Measurements from ENCODE around the gene GPR21. TPM values are rescaled to one million over a fixed set of nuclear protein-coding genes. Genes with fewer than 3 reads are reported as not detected.

Gene GPR21
- total and polyA plus RNA-seq, 2 of the 13 experiments (the other 11 are each of a cell fraction or from before 2014, with no cell fraction given) = 0.29 to 0.32 TPM

DNA sequence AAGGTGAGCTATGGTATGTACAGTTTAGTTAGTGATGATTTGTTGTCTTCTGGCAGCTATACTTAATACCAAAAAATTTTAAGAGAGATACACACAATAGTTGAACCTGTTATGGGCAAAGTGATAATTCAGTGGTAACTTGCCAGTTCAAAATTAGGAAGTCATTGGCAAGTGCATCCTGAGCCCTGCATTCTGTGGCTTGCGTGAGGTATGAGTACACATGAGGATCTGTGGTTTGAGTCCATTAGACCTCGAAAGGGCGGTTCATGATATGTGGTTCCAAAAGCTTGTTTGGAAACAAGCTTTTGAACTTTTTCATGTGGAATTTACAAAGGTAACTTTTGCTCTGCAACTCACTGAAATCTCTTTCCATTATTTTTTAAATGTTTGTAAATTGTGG is 47.0 kb downstream of the GPR21 start:
- no peak overlapping the region for H2AFZ ChIP-seq (ENCODE audit: low read length)
- no peaks in the 10 kb centered on the region for H3K27me3 ChIP-seq (ENCODE audit: control insufficient read depth in 1 of 2, insufficient read depth in 2 of 2, low read length in 2 of 2)
- 90% methylated on average over 3 of the region's 3 CpGs for WGBS (ENCODE audit: low lambda C conversion rate)
- intact Hi-C loops (cut with micrococcal nuclease; ENCODE audit: unreplicated experiment) = loop anchor here (10.0 kb wide), 1 partner anchor 244 kb away; no protein-coding TSS in a partner anchor
- peaks cover 8 to 56% of the 10 kb centered on the region in 2 experiments for H3K36me3 ChIP-seq (replicated peaks in 1 of 2; ENCODE audit: control insufficient read depth in 1 of 2, insufficient read depth in 2 of 2, low read length in 2 of 2)
- in situ Hi-C loops (cut with HindIII; ENCODE audit: extremely low pct_ligation_motif_present, low pct_unique_long_range_greater_than_20kb) = loop anchor here (5.0 kb wide), 2 partner anchors 147 to 272 kb away; no protein-coding TSS in a partner anchor
- H3K27ac ChIP-seq (ENCODE audit: extremely low read length, insufficient read depth, low read length) = no peak overlapping the region
- TF ChIP-seq GZF1 (CRISPR knock-in tag; IDR thresholded peaks at IDR 0.05) = no peak
- TF ChIP-seq YEATS2 (CRISPR knock-in tag; IDR thresholded peaks at IDR 0.05; ENCODE audit: borderline replicate concordance) = no peak
- no peak for TF ChIP-seq MAF1 (CRISPR knock-in tag; IDR thresholded peaks at IDR 0.05; ENCODE audit: borderline replicate concordance)
- TF ChIP-seq ZNF430 (CRISPR knock-in tag; IDR thresholded peaks at IDR 0.05) = no peak
- TF ChIP-seq CCDC6 (CRISPR knock-in tag; IDR thresholded peaks at IDR 0.05) = no peak
- TF ChIP-seq ZKSCAN1 (IDR thresholded peaks at IDR 0.05; ENCODE audit: low read length) = no peak
- no peak for TF ChIP-seq AKAP8 (CRISPR knock-in tag; IDR thresholded peaks at IDR 0.05)
- TF ChIP-seq RARG (CRISPR knock-in tag; IDR thresholded peaks at IDR 0.05; ENCODE audit: low read depth) = no peak
- no peak for TF ChIP-seq ZNF160 (CRISPR knock-in tag; IDR thresholded peaks at IDR 0.05)
- TF ChIP-seq, protein P1, sequence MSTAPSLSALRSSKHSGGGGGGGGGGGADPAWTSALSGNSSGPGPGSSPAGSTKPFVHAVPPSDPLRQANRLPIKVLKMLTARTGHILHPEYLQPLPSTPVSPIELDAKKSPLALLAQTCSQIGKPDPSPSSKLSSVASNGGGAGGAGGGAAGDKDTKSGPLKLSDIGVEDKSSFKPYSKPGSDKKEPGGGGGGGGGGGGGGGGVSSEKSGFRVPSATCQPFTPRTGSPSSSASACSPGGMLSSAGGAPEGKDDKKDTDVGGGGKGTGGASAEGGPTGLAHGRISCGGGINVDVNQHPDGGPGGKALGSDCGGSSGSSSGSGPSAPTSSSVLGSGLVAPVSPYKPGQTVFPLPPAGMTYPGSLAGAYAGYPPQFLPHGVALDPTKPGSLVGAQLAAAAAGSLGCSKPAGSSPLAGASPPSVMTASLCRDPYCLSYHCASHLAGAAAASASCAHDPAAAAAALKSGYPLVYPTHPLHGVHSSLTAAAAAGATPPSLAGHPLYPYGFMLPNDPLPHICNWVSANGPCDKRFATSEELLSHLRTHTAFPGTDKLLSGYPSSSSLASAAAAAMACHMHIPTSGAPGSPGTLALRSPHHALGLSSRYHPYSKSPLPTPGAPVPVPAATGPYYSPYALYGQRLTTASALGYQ (CRISPR knock-in tag; IDR thresholded peaks at IDR 0.05) = no peak
- no peak for TF ChIP-seq AGO2 (optimal IDR thresholded peaks at IDR 0.05; ENCODE audit: low read depth, low read length)
- no peak for TF ChIP-seq TBX3 (IDR thresholded peaks at IDR 0.05; ENCODE audit: borderline replicate concordance)
- TF ChIP-seq ASH2L (IDR thresholded peaks at IDR 0.05; ENCODE audit: insufficient read length, low read depth, low read length) = no peak
- no peak for TF ChIP-seq ZFP1 (CRISPR knock-in tag; IDR thresholded peaks at IDR 0.05)
- TF ChIP-seq PAF1 (CRISPR knock-in tag; IDR thresholded peaks at IDR 0.05) = no peak
- no peak for TF ChIP-seq ZNF496 (CRISPR knock-in tag; IDR thresholded peaks at IDR 0.05; ENCODE audit: insufficient replicate concordance)
- TF ChIP-seq, protein P2, sequence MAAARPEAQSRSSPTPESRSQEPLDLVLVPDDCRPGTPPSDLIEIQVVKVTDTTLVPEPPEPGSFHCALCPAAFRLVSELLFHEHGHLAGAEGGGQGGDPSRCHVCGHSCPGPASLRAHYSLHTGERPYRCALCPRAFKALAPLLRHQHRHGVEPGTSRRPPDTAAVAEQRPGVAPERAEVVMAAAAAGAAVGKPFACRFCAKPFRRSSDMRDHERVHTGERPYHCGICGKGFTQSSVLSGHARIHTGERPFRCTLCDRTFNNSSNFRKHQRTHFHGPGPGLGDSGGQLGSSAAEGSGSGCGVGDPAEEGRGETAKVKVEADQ (CRISPR knock-in tag; IDR thresholded peaks at IDR 0.05; ENCODE audit: borderline replicate concordance) = no peak
- TF ChIP-seq, protein P3, sequence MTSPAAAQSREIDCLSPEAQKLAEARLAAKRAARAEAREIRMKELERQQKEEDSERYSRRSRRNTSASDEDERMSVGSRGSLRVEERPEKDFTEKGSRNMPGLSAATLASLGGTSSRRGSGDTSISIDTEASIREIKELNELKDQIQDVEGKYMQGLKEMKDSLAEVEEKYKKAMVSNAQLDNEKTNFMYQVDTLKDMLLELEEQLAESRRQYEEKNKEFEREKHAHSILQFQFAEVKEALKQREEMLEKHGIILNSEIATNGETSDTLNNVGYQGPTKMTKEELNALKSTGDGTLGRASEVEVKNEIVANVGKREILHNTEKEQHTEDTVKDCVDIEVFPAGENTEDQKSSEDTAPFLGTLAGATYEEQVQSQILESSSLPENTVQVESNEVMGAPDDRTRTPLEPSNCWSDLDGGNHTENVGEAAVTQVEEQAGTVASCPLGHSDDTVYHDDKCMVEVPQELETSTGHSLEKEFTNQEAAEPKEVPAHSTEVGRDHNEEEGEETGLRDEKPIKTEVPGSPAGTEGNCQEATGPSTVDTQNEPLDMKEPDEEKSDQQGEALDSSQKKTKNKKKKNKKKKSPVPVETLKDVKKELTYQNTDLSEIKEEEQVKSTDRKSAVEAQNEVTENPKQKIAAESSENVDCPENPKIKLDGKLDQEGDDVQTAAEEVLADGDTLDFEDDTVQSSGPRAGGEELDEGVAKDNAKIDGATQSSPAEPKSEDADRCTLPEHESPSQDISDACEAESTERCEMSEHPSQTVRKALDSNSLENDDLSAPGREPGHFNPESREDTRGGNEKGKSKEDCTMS (CRISPR knock-in tag; conservative IDR thresholded peaks at IDR 0.05) = no peak
- no TSS peak for BruUV-seq (replicated peaks)
- H3K9ac ChIP-seq (ENCODE audit: insufficient read depth, low read depth, low read length) = no peak overlapping the region
- ATAC-seq = no peak
- ChIA-PET POLR2A (no interaction called here), CTCF (ENCODE audit: low intra/inter-chr PET ratio, low total read pairs) (no interaction called here)
- no peak overlapping the region for H3K4me3 ChIP-seq (replicated peaks in 1 of 3; ENCODE audit: insufficient read depth in 1 of 3, low read depth in 2 of 3, low read length in 3 of 3)
- no peaks in the 10 kb centered on the region for H3K79me2 ChIP-seq (ENCODE audit: insufficient read depth, low read length)
- no peak for FAIRE-seq
- H3K4me2 ChIP-seq (ENCODE audit: low read depth, low read length) = no peak overlapping the region
- DNase-seq (ENCODE audit: low spot score) = no peak
- H3K9me3 ChIP-seq (ENCODE audit: low read length) = no peaks in the 10 kb centered on the region
- H4K20me1 ChIP-seq (ENCODE audit: insufficient read depth, low read length) = no peaks in the 10 kb centered on the region
- H3K4me1 ChIP-seq (ENCODE audit: insufficient read depth, low read length) = peaks cover 9% of the 10 kb centered on the region
